GM12878 (cell line): Measurements from ENCODE around the gene NOS1.

Source experiments
- ESRRA ChIP-seq: IDR thresholded peaks from 2 replicates; pipeline ENCODE4 v1.6.1; 2012; ENCODE audit warnings: mild to moderate bottlenecking, low read length, improper control_type of control experiment
- HDAC6 ChIP-seq: fragments of 200-600 bp; sonication (generic); IDR thresholded peaks from one replicate; pipeline ENCODE4 v1.8.0; 2017; ENCODE audit warnings: antibody characterized with exemption; ENCODE audit not compliant: unreplicated experiment
- MXI1 ChIP-seq: fragments of 150-350 bp; IDR thresholded peaks from 2 replicates; pipeline ENCODE4 v1.6.1; 2011; ENCODE audit warnings: low read depth, mild to moderate bottlenecking, inconsistent platforms, low read length, improper control_type of control experiment
- TF ChIP-seq, protein P1 (sequence below), 3 experiments: IDR thresholded peaks in 2 of 3; conservative IDR thresholded peaks in 1 of 3; 2 replicates each; pipeline ENCODE4 v1.5.1; 2011; ENCODE audit warnings: low read depth in 3 of 3, low read length in 3 of 3, mild to moderate bottlenecking in 3 of 3, control low read depth in 2 of 3, moderate library complexity in 2 of 3, inconsistent platforms in 1 of 3, mixed read lengths in 1 of 3; ENCODE audit not compliant: control insufficient read depth in 2 of 3, insufficient read depth in 1 of 3; ENCODE audit errors: extremely low read depth in 1 of 3

DNA sequence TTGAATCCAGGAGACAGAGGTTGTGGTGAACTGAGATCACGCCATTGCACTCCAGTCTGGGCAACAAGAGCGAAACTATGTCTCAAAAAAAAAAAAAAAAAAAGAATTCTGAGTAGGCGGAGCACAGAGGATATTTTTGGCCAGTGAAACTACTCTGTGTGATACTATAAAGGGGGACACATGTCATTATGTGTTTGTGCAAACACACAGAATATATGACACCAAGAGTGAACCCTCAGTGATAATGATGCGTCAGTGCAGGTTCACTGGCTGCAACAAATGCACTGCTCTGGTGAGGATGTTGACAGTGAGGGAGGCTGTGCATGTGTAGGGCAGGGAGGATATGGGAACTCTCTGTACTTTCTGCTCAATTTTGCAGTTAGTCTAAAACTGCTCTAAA, 195.3 kb downstream of the NOS1 start:
- TF ChIP-seq MXI1 (no peak), ESRRA (no peak), HDAC6 (no peak)
- TF ChIP-seq, protein P1, sequence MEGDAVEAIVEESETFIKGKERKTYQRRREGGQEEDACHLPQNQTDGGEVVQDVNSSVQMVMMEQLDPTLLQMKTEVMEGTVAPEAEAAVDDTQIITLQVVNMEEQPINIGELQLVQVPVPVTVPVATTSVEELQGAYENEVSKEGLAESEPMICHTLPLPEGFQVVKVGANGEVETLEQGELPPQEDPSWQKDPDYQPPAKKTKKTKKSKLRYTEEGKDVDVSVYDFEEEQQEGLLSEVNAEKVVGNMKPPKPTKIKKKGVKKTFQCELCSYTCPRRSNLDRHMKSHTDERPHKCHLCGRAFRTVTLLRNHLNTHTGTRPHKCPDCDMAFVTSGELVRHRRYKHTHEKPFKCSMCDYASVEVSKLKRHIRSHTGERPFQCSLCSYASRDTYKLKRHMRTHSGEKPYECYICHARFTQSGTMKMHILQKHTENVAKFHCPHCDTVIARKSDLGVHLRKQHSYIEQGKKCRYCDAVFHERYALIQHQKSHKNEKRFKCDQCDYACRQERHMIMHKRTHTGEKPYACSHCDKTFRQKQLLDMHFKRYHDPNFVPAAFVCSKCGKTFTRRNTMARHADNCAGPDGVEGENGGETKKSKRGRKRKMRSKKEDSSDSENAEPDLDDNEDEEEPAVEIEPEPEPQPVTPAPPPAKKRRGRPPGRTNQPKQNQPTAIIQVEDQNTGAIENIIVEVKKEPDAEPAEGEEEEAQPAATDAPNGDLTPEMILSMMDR (IDR thresholded peaks at IDR 0.05 in 2 of 3, conservative IDR thresholded peaks at IDR 0.05 in 1 of 3; ENCODE audit: control insufficient read depth in 2 of 3, extremely low read depth in 1 of 3, insufficient read depth in 1 of 3, low read depth in 3 of 3, low read length in 3 of 3) = no peak
